HG03575 (cell line): Measurements from ENCODE around the gene AGRP.

Experiments
- ATAC-seq: cut with Tn5 transposase; IDR thresholded peaks from one replicate; pipeline ENCODE4 v1.9.1; 2021; ENCODE audit not compliant: unreplicated experiment, insufficient number of reproducible peaks, low FRiP score; ENCODE audit errors: extremely low read depth

AGRP gene

DNA sequence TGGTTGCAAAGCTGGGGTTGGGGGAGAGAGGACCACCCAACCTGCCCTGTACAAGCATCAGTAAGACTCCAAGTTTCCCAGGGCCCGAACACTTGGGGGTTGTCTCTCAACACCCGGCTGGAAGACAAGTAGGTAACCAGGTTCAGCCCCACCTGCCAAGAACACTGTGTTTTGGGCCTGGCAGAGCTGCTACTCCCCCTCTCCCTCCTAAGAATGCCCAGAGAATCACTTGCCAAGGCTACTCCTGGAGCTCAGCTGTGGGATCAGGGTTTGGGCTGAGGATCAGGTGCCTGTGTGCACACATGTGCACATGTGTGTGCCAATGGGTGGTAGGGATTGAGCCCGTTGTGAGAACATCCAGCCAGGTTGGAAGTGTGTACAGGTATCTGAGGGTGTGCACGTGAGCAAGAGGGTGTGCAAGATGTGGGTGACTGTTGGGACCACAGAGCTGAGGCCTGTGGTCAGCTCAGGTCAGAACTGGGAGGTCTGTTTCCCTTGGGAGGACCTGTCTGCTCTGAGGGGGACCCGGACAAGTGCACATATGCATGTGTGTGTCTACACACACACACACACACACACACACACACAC, 50.1 kb downstream of the AGRP start:
- ATAC-seq = no peak
